GM21717 (cell line): Measurements from ENCODE around the gene DNAI4.
"Not testable (repeated sequence)": the region's sequence is repeated elsewhere in the genome, so short reads cannot be mapped to it uniquely, and the experiment has no call there.

Experiments
- ATAC-seq: cut with Tn5 transposase; IDR thresholded peaks from one replicate; pipeline ENCODE4 v1.9.1; 2021; ENCODE audit warnings: mild to moderate bottlenecking, moderate library complexity; ENCODE audit not compliant: unreplicated experiment

DNAI4 gene

GRCh38 chr1:66929146-66929688, 4.6 kb upstream of the DNAI4 start:
- no peak for ATAC-seq

DNA sequence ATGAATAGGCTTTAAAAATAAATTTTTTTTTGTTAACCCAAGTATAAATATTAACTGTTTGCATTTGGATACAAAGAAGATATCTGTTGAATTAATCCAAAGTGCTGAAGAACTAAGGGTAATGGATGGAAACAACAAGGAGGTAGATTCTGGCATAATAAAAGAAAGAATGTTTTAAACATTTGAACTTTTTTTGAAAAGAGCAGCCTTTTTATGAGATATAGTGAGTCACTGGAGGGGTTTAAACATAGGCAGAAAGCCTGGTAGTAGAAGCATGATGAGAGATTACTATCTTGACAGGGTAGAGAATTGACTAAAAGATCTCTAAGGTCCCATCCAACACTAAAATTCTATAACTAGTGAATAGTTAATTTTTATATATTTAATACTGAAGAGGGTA, 2.9 kb upstream of the DNAI4 start:
- no peak for ATAC-seq

- no peak for ATAC-seq
Measured at GRCh38 chr1:66925944-66926343, 1.3 kb upstream of the DNAI4 start.

DNA sequence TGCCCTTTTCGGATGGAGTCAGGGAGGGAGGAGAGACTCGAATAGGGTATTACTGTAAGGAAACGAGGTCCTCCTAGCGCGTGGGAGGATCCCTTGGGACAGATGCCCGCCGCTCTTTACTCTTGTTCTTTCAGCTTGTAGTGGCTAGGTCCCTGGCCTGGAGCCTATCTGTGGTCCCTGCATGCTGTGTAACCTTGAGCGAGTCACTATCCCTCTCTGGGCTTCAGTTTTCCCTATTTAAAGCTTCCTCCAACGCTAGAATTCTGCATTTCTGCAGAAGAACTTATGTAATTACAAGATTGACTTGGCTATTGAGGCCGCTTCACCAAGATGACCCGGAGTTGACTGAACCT, 878 bp upstream of the DNAI4 start:
- ATAC-seq = no peak

DNA sequence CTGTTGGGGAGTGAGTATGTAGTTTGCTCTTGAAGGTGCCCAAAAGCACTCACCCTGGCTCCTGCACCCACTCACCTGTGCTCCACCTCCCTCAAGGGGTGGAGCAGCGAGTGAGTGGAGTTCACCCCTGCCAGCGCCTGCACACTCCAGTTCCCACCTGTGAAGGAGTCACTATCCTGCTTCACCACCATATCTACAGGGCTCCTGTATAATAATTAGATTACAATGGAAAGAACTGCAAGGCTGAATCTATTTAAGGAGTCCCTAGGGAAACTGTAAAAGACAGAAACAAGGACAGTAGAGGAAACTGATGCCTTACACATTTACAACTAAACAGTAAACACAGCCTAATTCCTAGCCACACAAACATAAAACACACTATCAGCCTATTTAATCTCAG, 4.1 kb downstream of the DNAI4 start:
- ATAC-seq = no peak

GRCh38 chr1:66919828-66920227, 4.8 kb downstream of the DNAI4 start:
- ATAC-seq = no peak

- ATAC-seq = no peak
Measured at GRCh38 chr1:66919063-66919462, 5.6 kb downstream of the DNAI4 start.

DNA sequence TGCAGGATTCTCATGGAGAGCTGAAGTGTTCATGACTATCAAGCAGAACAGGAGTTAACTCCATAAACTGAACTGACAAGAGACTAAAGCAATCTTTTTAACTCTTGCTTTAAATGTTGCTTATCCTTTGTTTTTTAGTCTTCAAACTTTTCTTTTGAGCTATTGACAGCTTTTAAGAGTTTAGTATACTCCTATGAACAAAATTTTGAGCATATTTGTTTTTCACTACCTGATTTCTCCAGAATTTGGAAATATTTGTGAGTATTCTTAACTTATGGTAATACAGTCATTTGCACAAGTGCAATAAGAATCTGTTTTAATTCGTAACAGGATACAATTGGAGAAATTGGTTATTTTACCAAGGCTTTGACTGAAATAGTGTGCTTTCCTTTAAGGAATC, 7.2 kb downstream of the DNAI4 start:
- no peak for ATAC-seq

DNA sequence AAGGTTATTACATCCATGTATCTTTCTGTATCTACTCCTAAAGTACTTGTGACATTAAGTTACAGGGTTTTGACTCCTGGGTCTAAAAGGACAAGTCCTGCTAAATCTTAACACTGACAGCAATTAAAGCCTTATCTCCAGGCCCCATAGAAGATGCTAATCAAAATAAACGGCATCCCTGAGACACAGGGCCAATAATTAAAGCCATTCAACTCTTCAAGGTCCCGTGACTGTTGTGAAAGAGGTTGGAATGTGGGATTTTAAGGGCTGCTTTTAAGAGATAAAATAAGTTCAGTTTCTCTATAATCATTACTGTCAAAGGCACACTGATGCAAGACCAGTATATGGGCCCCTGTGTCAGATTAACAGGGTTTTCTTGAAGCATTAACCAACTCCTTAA, 8.3 kb downstream of the DNAI4 start:
- no peak for ATAC-seq

- ATAC-seq = not testable (repeated sequence)
Measured at GRCh38 chr1:66915203-66915602, 9.5 kb downstream of the DNAI4 start.

DNA sequence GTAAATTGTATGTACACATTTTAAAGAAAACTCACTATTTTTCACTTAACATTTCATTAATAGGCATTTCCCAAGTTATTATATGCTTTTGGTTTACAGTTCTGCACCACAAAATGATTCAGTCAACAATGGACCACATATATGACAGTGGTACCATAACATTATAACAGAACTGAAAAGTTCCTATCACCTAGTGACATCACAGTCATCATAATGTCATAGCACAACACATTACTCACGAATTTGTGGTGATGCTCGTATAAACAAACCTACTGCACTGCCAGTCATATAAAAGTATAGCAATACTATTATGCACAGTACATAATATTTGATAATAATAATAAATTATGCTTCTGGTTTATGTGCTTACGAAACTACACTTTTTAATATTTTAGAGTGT, 30.9 kb downstream of the DNAI4 start:
- ATAC-seq = no peak

GRCh38 chr1:66890621-66891020, 34.0 kb downstream of the DNAI4 start:
- no peak for ATAC-seq

DNA sequence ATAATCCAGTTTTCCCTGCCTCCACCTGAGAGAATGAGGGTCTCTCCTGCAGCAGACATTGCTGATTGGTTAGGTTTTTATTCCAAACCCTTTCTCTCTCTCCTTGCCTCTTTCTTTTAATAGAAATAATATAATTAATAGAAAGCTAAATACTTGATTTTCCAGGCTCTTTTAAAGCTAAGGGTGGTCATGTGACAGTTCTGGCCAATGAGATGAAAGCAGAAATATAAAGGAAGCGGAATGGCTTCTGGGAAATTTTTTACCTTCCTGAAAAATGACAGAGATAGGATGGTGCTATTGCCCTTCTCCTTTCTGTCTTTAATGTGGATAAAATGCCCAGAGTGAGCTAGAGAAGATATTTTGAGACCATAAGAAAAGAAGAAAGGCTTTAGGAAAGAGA, 35.6 kb downstream of the DNAI4 start:
- ATAC-seq = no peak

- ATAC-seq = no peak
Measured at GRCh38 chr1:66876664-66877063, 48.0 kb downstream of the DNAI4 start.

- no peak for ATAC-seq
Measured at GRCh38 chr1:66873111-66873510, 51.5 kb downstream of the DNAI4 start.

DNA sequence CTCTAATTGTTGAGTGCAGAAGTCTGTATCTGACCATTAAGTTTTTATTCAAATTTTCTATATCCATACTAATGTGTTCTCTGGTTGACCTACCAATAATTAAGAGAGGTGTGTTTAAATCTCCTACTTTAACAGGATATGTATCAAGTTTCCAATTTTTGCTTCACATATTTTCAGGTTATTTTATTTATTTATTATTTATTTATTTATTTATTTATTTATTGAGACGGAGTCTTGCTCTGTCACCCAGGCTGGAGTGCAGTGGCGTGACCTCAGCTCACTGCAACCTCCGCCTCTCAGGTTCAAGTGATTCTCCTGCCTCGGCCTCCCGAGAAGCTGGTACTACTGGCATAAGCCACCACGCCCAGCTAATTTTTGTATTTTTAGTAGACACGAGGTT, 52.6 kb downstream of the DNAI4 start:
- not testable (repeated sequence) for ATAC-seq

GRCh38 chr1:66867501-66867900, 57.2 kb downstream of the DNAI4 start:
- no peak for ATAC-seq

DNA sequence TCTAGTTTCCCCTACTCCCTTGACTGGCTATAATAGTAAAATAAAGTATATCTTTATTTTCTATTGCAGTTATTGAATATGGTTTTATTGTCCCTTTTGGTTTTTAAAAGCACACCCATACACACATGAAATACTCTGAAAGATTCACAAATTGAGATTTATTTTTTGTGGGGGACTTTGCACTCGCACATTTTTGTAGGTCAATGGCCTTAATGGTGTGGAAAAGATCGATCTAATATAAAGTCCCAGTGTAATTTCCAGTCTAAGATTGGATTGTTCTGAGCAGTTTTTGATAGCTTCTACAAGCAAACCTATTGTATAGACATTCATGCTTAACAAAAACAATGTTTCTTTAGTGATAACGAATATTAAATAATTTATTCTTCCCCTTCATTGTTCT, 64.1 kb downstream of the DNAI4 start:
- ATAC-seq = no peak

DNA sequence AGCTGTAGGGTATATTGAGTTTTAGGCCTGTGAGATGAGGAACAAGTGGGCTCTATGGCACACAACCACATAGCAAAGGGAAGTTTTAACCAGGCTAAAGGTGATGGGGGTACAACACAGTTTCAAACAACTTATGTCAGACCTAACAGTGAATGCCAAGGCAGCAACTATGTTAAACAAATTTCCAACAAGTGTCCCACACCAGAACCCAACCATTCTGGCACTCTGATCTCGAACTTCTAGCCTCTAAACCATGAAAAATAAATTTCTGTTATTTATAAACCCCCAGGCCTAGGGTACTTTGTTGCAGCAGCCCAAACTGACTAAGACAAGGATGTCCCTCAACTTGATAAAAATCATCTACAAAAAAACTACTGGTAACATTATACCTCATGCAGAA, 71.3 kb downstream of the DNAI4 start:
- no peak for ATAC-seq

- no peak for ATAC-seq
Measured at GRCh38 chr1:66852870-66853269, 71.8 kb downstream of the DNAI4 start.

DNA sequence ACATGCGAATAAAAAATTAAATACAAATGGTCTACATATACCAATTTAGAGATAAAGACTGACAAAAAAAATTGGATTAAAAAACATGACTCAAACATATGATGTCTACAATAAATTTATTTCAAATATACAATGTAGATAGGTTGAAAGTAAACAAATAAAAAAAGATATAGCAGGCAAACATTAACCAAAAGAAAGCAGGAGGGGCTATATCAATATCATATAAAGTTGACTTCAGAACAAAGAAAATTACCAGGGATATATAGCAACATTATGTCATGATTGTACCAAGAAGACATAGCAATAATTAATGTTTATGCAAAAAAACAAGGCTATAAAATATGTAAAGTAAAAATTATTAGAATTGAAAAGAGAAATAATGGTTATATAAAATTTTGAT, 73.7 kb downstream of the DNAI4 start:
- no peak for ATAC-seq

- no peak for ATAC-seq
Measured at GRCh38 chr1:66848193-66848592, 76.5 kb downstream of the DNAI4 start.

- ATAC-seq = no peak
Measured at GRCh38 chr1:66840929-66841328, 83.7 kb downstream of the DNAI4 start.

DNA sequence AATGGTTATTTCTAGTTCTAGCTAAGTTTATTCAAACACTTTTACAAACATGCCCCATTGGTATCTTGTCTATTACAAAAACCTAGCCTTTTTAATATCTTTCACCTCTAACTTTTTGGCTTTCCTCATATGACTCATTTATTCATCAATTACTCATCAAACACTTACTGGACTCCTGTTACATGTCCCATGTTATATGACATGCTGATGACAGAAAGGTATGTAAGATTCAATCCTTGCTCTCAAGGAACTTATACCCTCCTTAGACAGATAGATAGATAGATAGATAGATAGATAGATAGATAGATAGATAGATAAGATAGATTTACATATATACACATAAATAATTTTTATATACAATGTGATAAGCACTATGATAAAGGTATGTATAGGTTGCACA, 89.7 kb downstream of the DNAI4 start:
- ATAC-seq = no peak
